ENCODE measurements around the gene HBA2.
"Not testable (repeated sequence)": the region's sequence is repeated elsewhere in the genome, so short reads cannot be mapped to it uniquely, and the experiment has no call there.

The HBA2 gene

DNA sequence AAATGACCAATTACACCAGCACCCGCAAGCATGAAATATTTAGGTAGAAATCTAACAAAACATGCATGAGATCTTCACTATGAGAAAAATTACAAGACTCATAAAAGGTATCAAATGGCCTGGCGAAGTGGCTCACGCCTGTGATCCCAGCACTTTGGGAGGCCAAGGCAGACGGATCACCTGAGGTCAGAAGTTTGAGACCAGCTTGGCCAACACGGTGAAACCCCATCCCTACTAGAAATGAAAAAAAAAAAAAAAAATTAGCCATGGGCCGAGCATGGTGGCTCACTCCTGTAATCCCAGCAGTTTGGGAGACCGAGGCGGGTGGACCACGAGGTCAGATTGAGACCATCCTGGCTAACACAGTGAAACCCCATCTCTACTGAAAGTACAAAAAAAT is 31.4 kb downstream of the HBA2 start:
- DNase-seq, result not testable (repeated sequence)

DNA sequence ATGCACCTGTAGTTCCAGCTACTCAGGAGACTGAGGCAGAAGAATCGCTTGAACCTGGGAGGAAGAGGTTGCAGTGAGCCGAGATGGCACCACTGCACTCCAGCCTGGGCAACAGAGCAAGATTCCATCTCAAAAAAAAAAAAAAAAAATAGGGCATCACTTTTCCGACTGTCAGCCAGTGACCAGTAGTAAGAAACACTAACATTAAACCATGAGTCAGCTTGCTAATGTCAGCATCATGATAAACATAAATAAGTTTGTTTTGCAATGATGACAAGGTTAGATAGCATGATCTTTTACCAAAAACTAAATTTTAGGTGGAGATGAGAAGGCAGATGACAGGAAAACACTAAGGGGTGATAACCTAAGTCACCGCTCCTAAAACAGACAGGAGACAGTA is 36.7 kb downstream of the HBA2 start:
- DNase-seq, result not testable (repeated sequence)

DNA sequence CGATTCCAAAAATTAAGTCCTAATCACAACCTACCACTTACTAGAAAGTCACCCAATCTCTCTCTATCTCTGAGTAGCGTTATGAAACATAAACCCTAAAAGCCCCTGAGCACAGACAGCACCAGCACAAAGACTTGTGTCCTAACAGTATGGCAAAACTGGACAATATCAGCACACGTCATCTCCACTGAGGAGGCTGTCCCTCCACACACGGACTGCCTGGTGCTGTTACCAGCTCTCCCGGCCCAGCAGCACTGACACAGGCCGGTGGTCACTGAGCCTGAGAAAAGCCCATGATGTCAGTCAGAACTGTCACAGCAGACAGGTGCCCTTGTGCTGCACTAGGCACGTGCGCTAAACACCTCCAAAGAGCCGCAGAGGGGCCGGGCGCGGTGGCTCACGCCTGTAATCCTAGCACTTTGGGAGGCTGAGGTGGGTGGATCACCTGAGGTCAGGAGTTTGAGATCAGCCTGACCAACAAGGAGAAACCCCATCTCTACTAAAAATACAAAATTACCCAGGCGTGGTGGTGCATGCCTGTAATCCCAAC is 39.0 kb downstream of the HBA2 start:
- DNase-seq, result not testable (repeated sequence)

DNA sequence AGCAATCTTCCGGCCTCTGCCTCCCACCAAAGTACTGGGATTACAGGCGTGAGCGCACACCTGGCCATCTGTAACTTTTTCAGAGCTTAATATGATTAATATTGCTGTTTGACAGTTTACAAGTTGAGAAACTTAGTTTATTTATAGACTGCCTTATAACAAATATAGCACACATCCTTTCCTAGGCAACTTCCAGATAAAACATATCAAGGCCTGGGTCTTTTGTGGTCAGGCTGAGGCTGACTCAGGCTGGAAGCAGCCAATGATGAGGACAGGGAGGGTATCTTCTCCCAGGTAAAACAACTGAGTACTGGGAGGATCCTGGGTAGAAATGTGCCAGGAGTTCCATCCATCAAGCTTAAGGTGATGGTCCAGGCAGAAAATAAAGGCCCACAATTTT is 40.3 kb downstream of the HBA2 start:
- DNase-seq, result no peak

DNA sequence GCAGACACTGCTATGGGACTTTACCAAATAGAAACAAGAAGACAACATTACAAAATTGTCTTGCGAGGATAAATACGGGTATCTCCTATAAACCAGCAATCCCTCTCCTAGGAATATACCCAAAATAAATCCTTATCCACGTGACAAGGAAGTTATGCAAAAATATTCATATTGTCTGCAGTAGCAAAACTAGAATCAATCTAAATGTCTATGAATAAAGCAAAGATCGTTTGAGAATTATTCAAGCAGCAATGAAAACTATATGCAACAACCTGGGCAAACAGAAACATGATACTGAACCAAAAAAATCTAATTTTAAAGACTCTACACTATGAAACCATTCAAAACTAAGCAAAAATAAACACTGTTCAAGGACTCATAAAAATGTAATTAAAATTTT is 47.3 kb downstream of the HBA2 start:
- no peak for DNase-seq
